Stimulated activated CD8-positive, alpha-beta memory T cell treated with anti-CD3 and anti-CD28 coated beads, Interleukin-12 subunit alpha, Interleukin-12 subunit beta, amount 100 ng/mL, for 1 hour (primary cell): Measurements from ENCODE around the gene GGT6.

Experiments
- DNase-seq: peaks from one replicate; pipeline ENCODE4 v3.0.0-alpha.2; 2020; ENCODE audit warnings: low read depth

The GGT6 gene

DNA sequence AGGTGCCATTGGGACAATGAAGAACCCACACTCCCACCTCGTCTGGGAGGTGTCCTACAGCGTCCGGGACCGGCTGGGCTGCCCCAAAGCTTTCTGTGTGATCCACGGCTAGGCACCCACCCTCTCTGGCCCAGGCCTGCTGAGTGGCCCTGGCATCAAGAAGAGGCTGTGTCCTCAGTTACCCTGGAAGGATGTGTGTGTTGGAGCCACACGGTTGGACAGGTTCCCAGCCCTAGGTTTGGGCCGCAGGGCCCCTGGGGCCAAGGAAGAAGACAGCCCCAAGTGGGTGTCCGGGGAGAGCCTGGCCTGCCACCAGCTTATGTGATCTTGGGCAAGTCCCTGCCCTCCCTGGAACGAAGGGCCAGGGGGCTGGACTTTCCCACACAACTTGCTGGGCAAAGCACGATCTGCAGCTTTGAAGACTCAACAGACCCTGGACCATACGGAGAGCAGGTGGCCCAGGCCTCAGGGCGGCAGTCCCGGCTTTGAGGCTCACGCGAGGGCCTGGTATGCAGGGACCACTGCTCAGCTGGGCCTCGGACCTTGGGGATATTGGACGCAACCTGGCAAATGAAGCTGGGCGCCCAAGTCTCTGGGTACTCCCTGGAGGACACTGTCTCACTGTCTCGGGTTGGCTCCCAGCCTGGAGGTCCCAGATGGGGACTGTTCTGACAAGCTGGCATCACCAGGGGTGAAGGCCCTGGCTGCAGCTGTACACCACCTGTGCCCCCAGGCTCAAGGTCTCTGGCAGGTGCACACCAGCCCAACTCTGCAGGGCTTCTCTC, 22.7 kb downstream of the GGT6 start:
- DNase-seq = no peak

DNA sequence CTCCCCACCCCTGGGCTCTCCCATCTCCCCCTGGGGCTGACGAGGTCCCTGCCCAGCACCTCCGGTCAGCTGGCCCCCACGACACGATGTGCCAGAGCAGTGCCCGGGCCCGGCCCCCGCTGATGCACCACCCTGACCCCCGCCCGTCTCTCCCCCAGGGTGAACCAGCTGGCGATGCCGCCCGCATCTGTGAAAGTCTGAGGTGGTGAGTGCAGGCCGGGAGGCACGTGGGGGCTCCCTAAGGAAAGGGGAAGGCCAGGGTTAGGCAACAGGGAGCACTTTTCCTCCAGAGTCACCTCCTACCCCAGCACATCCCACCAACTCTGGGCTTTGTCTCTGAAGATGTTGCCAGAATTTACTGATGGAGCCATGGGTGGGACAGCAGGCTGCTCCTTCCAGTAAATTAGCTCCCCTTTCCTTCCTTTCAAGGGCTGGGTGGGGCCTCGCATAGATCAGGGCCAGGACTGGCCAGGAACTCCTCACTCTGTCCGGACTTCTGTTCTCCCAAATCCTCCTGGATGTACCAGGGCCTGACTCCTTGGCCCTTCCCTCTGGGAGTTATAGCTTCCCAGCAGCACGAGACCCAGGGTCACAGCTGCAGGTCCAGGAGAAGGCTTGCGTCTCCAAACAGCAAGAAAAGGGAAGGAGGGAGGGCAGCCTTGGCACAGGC, 23.5 kb downstream of the GGT6 start:
- DNase-seq = no peak

DNA sequence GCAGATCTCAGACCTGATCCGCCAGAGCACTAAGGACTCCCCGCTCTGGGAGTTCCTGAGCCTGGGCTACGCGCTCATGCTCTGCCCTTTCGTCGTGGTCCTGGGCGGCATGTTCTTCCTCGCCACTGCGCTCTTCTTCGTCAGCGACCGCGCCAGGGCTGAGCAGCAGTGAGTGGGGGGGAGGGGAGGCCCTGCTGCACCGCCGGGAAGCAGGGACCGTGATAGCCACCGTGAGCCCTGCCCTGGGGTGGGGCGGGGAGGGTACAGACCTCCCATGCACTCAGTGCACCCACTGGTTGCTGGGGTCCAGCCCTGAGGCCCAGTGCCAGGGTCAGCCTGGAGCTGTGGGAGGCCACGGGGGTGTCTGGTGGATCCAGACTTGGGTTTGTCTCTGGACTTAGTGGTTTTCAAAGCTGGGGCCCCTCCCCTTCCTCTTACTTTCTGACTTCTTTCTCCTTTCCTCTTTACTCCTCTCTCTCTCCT, 24.1 kb downstream of the GGT6 start:
- DNase-seq = no peak

DNA sequence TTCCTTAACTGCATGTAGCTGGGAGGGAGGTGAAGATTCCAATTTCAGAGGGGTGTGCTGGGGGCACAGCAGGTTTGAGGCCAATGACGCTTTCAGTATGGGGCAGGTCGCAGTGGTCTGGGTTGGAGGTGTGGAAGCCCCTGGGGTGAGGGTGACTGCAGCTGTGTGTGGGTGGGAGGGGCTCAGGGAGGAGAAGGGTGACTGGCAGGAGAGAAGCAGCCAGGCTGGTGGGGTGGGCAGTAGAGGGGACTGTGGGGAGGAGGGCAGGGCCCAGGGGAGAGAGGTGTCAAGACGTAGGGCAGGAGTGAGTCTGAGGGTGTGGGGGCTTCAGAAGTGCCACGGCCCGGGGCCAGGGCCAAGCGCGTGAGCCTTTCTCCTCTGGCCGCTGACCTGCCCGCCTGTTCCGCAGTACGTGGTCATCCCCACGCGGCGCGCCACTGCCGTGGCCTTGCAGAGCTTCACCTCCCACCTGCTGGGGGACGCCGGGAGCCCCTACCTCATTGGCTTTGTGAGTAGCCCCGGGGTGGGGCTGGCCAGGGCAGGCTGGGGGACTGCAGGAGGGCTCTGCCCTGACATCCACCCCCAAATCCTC, 24.6 kb downstream of the GGT6 start:
- no peak for DNase-seq

DNA sequence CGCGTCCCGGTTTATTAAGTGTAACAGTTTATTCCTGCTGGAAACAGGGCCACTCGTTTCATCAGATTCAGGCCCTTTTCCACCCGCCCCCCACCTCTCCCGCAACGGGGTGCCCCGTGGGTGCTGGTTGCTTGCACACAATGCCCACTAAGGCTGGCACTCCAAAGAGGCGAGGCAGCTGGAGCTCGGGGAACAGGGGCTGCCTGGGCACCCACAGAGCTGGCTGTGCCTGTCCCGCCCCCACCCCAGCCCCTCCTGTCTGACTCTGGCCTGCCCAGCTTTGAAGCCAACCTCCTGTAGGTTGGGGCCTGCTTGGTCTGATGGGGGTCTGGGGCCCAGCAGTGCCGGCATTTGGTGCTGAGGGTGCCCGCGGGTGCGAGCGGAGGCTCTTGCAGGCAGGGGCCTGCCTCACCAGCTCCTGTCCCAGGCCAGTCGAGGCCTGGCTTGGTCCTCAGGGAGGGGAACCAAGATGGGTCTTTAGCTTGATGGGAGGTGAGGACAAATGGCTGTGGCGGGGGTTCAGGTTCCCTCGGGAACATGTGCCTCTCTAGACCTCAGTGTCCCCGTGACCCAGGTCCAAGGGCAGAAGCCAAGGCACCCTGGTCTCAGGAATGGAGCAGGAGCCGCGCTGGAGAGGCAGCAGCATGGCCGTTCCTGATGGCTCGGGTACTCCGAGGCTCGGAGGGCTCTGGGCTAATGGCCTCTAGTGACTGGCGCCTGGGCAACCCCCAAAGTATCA, 25.3 kb downstream of the GGT6 start:
- DNase-seq = no peak

DNA sequence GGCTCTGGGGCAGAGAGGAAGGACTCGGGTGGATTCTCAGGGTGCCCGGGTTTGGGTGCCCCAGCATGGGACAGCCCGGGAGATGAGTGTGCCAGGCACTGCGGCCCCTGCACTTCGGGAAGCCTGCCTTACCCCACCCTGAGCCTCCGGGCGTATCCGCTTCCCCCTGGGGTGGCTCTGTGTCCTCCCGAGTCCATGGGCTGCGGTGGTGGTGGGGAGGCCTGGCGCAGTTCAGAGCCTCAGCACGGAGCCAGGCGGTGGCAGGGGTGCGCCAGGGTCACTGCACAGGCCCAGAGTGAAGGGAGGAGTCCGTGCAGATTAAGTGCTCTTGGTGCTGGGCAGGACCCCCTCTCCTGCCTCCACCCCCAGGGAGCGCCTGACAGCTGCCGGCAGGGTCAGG, 25.9 kb downstream of the GGT6 start:
- DNase-seq = no peak

DNA sequence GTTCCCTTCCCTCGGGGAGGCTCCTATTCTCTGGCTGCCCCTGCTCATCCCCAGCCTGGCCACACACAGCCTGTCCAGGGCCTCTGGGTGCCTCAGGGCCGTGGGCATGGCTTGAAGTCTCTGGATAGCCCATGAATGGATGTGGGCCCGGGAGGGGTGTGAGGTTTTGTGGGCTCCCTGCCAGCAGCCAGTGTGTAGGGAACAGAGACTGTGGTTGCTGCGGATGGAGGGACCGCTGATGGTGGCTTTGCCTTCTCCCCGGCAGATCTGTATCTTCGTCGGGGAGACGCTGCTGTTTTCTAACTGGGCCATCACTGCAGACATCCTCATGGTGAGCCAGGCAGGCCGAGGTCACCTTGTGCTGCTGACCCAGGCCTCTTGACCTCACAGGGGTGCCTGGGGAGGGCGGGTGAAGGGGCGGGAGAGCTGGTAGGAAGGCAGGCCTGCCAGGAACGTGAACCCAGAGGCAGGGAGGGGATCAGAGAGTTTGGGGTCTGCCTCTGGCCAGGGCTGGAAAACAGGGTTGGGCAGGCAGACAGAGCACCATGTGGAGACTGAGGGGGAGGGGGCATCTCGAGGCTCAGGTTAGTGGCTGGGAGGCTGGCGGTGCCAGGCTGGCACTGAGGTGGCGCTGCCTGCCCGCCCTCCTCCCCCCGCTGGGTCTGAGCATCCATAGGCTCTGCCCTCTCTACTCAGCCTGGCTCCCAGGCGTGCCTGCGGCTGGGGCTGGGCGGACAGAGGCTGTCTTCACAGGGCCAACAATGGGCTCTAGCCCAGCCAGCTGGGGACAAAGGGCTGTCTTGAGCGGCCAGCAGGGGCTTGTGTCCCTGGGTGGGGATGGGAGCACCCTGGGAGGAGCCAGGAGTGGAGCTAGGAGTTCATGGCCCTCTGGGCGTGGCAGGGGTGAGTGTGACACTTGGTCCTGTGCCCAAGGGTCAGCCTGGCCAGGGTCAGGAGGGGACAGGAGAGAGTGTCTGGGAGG, 26.6 kb downstream of the GGT6 start:
- no peak for DNase-seq

DNA sequence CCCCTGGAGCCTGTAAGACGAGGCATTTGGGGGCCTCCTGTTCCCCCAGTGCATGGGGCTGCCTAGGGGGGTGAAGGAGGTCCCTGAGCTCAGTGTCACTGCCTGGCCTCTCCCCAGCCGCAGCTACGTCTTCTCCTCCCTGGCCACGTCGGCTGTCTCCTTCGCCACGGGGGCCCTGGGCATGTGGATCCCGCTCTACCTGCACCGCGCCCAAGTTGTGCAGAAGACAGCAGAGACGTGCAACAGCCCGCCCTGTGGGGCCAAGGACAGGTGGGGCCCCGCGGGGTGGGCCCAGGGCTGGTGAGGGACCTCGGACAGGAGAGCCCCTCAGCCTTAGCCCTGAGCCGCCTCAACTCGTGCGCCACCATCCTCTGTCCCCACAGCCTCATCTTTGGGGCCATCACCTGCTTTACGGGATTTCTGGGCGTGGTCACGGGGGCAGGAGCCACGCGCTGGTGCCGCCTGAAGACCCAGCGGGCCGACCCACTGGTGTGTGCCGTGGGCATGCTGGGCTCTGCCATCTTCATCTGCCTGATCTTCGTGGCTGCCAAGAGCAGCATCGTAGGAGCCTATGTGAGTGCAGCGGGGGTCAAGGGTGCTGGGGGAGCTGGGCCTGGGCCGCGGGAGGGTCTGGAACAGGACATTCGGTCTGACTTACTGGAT, 27.4 kb downstream of the GGT6 start:
- DNase-seq = no peak

DNA sequence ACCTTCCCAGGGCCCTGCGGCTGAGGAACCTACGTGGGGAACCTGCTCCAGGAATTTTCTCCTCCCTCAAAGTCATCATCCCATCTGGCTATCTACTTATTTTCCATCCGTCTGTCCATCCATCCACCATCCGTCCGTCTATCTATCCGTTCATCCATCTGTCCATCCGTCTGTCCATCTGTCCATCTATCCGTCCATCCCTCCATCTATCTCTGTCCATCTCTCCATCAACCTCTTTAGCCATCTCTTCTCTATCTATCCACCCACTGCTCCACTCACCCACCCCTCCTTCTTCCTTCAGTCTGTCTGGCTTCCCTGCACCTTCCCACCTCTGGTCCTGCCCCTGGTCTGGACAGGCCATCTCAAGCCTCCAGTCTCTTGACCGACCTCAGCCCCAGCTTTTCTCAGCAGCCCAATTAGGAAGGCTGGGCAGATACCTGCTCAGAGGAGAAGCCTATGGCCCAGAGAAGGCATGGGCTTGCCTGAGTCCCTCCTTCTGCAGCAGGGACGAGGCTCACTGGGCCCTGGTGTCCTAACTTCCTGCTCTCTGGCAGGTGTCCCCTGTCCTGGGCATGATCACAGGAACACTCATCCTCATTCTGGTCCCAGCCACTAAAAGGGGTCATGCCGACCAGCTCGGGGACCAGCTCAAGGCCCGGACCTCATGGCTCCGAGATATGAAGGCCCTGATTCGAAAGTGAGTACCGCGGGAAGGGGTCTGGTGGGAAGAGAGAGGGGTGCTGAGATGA, 28.2 kb downstream of the GGT6 start:
- no peak for DNase-seq

DNA sequence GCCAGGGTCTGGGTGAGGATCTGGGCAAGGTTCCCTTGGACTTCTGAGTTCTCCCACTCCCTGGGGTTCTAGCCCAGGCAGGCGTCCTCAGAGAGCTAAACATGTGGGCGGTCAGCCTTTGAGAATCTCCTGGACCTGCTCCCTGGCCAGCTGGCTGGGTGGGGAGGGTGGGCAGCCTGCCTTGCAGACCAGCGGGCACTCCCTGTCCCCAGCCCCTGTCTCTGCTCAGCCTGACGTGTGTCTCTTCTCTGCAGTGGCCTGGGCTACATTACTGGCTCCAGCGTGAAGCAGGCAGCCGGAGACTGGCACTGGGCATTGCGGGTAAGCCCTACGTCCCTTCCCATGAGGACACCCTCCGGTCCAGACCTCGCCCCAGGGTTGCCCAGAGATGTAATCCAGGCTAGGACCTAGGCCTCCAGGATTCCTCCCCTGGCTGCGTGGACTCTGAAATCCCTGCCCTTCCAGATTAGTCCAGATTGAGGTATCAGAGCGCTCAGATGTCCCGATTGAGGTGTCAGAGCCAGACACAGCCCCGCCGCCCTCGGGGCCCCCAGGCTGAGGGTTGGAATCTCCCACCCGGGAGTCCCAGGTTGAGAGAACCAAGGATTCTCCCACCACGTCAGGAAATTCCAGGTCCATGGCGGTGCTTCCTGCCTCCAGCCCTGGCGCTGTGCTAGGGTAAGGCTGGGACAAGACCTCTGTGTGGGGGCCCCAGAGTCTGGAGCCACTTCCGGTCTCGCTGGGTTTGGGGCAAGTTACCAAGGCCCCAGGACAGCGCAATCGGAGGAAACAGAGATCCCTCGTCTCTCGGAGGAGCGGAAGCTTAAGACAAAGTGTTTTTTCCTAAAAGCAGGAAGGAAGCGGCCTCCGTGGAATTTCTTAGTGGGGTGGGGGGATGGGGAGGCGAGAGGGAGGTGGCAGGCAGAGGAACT, 29.3 kb downstream of the GGT6 start:
- DNase-seq = no peak

DNA sequence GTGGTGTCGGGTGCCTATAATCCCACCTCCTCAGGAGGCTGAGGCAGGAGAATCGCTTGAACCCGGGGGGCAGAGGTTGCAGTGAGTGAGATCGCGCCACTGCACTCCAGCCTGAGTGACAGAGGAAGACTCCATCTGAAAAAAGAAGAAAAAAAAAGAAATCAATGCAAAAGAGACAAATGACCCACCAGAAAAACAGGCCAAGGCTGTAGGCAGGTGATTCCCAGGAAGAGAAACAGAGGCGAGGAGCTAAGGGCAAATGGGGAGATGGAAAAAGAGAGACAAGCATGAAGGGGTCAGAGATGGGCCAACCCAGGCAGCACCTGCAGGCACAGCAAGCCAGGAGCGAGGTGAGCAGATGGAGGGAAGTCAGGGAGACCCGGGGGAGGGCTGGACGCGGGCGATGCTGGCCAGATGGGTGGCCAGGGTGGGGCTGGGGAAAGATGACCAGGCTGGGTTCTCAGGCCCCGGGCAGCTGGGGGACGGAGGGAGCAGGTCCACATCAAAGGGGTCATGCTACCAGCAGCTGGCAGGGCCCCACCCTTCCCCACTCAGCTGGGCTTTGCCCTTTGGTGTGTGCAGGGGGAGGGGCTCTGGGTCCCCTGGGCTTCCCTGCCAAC, 30.7 kb downstream of the GGT6 start:
- no peak for DNase-seq

DNA sequence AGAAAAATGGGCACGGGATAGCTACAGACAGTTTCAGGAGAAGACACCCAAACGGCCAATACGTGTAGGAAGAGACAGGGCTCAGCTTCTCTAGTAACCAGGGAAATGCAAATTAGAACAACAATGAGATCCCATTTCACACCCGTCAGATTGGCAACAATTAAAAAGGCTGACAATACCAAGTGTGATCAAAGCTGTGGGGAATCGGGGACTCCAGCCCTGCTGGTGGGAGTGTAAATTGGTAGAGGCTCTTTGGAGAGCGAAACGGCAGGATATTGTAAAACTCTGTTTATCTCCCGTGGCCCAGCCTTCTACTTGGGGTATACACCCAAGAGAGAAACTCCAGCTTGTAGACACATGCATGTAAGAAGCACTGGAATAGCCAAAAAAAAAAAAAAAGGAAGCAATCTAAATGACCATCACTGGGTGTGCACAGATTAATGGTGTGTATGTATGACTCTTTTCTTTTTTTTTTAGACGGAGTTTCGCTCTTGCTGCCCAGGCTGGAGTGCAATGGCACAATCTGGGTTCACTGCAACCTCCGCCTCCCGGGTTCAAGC, 32.7 kb downstream of the GGT6 start:
- no peak for DNase-seq

DNA sequence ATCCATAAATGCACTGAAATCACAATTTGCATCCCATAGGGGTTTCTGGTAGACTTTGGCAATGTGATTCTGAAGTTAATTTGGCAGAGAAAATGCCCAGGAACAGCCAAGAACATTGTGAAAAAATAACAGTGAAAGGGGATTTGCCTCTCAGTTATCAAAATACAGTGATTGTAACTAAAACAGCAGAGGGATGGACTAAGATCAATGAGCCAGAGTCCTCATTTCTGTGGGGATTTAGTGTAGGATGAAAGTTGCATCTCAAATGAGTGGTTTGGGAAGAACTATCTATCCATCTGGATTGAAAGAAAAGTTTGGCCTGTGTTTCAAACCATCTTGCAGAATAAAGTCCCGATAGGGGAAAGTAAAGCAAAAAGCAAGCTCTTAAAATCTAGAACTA, 33.2 kb downstream of the GGT6 start:
- DNase-seq = no peak

DNA sequence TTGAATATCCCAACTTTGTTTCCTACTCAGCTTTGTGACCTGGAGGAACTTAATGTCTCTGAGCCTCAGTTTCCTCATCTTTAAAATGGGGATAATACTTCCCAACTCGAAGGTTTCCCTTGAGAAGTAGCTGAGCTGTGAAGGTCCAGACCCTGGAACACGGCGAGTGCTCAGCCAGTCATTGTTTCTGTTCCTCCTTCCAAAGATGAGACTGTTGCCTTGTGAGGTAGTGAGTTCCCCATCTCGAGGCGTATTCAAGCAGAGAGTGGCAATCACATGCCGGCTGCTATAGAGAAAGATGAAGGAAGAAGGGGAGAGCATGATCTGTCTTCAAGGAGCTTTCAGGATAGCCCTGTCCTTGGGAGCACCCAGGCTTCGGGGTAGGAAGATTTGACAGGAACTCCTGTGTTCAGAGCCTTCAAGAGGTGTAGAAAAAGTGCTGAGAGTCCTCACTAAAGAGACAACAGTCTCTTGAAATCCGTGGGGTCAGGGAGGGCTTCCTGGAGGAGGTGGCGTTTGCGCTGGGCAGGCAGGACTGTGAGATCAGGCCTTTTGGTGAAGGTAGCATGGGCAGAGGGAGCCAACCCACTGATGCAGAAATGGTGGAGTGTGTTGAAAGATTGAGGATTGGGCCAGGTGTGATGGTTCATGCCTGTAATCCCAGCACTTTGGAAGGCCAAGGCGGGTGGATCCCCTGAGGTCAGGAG, 34.5 kb downstream of the GGT6 start:
- DNase-seq = no peak

DNA sequence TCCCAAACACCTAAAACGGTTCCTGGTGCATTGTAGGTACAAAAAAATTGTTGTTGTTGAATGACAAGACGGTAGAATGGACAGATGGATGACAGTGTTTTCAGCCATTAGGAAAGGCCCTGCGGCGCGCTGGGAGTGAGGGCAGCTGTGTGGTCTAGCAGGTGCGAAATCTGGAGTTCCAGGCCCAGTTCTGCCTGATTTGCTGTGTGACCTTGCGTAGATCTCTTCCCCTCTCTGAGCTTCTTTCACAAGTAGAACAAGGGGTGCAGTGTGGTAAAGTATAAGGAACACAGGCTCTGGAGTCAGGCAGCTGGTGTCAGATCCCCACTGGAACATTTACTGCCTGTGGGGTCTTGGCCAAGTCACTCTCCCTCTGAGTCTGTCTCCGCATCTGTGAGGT, 36.4 kb downstream of the GGT6 start:
- DNase-seq = no peak

DNA sequence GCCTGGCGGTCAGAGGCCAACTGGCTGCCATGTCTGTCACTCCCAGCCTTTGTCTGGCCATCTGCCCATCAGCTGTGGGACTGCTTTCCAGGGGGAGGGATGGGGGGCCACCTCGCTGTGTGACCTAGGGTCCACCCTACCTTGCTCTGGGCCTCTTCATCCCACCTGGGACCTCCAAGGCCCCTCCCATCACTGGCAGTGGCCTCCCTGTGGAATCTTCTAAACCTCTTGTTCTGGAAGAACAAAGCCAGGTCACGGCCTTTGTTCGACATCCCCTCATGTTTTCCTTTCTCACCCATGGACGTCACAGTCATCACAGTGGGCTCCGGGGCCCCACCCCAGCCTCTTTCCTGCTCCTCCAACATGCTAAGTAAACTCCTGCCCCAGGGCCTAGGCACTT, 37.7 kb downstream of the GGT6 start:
- no peak for DNase-seq

DNA sequence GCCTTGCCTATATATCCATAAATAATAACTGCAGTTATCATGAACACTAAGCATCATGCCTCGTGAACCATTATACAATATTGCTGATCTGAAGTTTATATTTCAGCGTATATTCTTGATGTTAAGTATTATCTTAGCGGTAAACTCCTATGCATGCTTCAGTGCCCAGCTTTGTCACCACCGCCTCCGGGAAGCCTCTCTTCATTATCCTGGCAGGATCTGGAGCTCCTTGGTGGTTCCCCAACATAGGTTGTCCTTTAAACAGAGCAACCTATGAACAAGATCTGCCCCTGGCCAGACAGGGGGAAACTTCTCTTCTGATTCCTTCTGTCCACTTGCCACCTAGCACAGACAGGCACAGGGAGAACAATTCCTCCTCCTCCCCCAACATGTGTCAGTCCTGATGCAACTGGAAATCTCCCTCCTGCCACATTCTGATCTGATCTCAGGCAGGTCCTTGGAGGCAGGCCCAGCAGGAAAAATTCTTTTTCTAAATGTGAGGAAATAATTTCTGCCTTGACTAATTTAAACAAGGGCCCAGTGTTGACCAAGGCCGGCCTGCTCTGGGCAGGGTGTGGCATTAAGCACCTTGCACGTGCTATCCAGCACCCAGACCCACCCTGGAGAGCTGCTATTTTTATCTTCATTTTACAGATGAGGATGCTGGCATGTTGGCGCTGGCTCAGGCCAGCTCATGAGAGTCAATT, 39.3 kb downstream of the GGT6 start:
- DNase-seq = no peak
